AG09319 (cell line): ENCODE data around the gene SBSN.
A peak's percentile ranks its signal among the peaks of the same experiment; 100 is the strongest.

Experiments
- DNase-seq: peaks from one replicate; pipeline ENCODE4 v3.0.0-alpha.2; 2010; ENCODE audit warnings: low read depth; ENCODE audit errors: extremely low read depth
- CTCF ChIP-seq: IDR thresholded peaks from 2 replicates; pipeline ENCODE4 v1.5.1; 2011; ENCODE audit warnings: low read depth, mild to moderate bottlenecking, inconsistent platforms, low read length, moderate library complexity

SBSN gene

DNA sequence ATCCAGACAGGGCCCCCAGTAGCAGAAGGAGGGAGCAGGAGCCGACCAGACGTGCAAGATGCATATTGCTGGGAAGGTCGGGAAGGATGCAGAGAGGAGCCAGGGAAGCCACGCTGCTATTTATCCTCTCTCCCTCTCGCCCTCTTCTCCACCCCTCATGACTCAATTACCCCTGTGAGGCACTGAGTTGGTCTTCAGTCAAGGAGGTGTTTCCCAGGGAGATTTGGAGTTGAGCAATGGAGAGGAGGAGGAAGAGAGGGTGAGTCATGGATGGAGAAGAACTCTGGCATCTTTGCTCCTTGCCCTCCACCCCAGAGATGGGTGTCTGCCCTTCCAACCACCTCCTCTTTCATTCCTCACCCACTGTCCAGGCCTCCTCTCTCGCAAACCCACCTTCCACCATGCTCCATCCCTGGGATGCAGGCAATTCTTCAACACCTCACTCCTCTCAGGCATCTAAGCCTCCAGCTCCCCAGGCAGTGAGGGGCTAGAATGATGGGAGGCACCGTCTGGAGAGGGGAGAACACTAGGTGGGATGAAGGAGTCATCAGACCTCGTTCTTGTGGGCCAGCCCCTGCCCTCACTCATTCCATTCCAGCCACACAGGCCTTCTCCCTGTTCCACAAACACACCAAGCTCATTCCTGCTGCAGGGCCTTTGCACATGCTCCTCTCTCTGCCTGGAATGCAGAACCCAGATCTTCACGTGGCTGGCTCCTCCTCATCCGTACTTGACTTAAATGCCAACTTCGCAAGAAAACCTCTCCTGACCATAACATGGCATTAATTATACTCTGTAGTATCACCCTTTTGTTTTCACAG is at the start of gene SBSN:
SBSN (minus strand) TSS at position 94 of the 821 bp plus-strand sequence; CDS start at position 64, 30 bp downstream.
- peak; percentile 28 for DNase-seq
- TF ChIP-seq CTCF = no peak

GRCh38 chr19:35571406-35571965 is 43.4 kb upstream of the SBSN start:
- no peak for DNase-seq
- no peak for TF ChIP-seq CTCF

DNA sequence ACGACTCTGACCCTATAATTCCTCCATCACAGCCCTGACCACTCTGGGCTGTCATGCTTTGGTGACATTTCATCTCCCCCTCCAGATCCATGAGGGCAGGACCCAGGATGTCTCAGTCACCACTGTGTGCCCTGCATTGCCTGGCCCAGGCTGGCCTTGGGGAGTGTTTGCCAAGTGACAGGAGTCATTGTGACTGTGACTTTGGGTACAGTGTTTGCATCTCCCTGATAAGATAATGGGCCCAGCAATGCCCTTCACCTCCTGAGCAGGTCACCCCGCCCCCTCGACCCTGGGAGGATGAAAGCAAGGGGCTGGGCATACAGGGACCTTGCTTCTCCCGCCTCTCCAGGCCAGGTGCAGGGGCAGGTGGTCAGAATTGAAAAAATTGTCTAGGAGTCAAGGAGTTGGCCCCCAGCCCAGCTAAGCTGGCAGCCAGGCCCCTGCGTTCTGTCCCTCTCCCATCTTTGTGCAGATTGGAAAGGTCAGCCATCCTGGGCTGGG is 41.2 kb upstream of the SBSN start:
- no peak for DNase-seq
- no peak for TF ChIP-seq CTCF

GRCh38 chr19:35566738-35567137 is 38.6 kb upstream of the SBSN start:
- TF ChIP-seq CTCF = no peak
- DNase-seq = no peak

- no peak for DNase-seq
- no peak for TF ChIP-seq CTCF
Measured at GRCh38 chr19:35565016-35565856, 37.1 kb upstream of the SBSN start.

- no peak for DNase-seq
- TF ChIP-seq CTCF = no peak
Measured at GRCh38 chr19:35563207-35563829, 35.2 kb upstream of the SBSN start, which contains the start of gene ATP4A. TSS of gene ATP4A (minus strand) at chr19:35563658. CDS start at chr19:35563629, 29 bp downstream.
